Central memory CD4-positive, alpha-beta T cell (primary cell): ENCODE results near the gene FMNL3.

Source experiments
- DNase-seq: peaks from one replicate; pipeline ENCODE4 v3.0.0; 2022

The FMNL3 gene

GRCh38 chr12:49674318-49674981 lies 32.8 kb downstream of the FMNL3 start:
- no peak for DNase-seq

DNA sequence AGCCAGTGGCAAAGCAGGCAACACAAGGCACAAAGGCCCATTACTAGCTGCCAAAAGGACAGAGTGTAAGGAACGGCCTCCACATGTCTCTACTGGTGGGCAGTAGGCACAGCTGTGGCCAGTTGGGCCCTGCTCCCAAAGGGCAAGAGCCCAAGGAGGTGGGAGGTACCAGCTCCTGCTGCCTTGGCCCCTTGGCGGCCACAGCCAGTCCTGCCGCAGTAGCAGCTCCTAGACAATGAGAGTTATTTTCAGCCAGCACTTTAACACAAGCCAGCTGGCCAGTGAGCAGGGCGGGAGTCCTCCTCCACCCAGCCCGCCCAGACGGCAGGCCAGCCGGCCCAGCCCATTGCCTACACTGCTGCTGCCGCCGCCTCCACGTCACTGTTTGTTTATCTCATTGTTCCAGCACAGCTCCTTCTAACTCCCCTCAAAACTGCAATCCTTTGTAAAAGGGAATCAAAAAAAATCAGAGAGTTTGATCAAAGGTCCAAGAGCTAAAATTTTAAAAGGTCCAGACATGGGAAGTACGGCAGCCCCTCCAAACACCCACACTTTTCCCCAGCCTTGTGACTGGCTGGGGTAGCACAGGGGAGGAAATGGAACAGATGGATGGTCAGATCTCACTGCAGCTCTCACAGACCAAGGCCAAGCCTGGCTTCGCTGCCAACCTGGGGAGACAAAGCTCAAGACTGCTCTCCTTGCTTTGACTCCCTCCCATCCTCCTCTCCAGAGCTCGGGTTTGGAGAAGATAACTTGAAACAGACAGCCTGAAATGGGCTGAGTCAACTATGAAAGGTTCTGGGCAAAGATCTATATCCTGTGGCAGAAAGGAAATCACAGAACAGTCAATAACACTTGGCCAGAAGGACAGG lies 33.5 kb downstream of the FMNL3 start:
- peak; percentile 10 for DNase-seq

- no peak for DNase-seq
Observed at GRCh38 chr12:49672301-49673217, 34.6 kb downstream of the FMNL3 start.

DNA sequence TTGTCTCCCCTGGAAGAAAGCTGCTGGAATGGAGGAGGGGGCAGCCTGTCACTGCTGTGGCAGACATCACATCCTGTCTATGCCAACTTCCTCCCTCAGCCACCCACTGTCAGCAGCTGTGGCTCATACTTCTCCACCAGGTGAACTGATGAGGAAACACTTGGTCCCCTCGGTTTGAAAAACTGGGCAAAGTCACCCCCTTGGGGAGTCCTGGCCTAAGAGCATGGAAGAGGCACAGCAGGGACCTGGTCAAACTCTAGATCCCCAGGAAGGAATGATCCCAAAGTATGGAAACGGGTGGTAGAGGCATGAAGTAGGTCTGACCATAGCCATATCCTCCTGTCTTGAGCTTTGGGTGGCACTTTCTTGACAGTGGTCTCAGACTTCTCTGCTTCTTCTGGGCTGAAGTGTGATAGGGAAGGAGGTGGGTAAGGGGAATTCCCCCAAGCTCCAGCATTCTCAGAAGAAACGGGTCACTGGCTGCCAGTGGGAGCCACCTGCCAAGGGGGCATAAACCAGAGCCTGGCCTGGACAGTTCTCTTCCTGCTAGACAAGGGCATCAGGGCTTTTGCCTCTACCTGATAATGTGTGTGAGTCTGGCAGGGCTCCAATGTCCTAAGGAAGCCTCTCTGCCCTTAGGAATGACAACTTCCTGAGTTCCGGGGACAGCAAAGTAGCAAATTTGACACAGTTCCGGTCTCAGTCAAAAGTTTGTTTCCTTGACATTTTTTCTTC lies 36.0 kb downstream of the FMNL3 start:
- peak; percentile 74 for DNase-seq

DNA sequence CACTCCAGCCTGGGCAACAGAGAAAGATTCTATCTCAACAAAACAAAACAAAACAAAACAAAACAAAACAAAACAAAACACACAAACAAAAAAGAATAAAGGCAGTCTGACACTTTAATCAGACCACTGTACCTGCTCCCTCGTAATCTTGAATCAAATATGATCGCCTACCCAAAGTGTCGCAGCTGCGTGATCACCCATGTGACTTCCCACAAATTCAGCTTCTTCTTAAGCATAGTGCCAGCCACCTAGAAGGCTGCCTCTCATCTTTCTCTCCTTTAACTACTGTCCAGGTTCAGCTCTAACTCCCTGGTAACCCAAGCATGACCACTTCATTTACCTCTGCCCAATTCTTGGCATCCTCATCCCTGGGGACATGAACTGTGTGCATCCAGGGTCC lies 37.4 kb downstream of the FMNL3 start:
- no peak for DNase-seq

- DNase-seq = no peak
Observed at GRCh38 chr12:49667325-49668090, 39.7 kb downstream of the FMNL3 start.

- DNase-seq = no peak
Observed at GRCh38 chr12:49666176-49666575, 41.0 kb downstream of the FMNL3 start.

- no peak for DNase-seq
Observed at GRCh38 chr12:49665384-49665783, 41.8 kb downstream of the FMNL3 start.

DNA sequence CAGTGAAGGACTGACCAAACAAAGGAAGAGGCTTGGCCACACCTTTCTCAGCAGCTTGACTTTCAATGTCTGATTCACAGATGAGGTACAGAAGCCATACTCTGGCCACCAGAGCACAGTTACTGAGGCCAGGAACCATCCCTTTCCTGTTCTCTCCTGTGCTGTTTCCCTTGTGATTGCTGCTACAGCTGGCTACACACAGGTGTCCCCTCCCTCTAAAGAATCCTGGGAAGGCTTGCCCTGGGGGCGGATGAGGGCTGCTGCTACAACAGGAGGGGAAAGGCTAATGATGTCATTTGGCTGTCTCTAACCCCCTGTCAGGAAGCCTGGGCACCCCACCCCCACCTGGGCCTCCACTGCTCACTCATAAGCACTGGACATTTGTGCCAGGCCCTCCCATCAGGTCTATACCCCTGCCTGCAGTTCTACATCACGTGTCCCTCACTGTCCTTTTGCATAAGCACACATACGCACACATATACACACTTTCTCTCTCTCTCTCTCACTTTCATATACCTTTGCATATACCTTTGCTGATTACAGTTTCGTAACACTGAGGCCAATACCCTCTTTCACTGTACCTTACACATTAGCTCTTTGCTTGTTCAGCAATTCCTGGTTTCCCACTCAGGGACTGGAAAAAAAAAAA lies 42.5 kb downstream of the FMNL3 start:
- no peak for DNase-seq

GRCh38 chr12:49664167-49664566 lies 43.0 kb downstream of the FMNL3 start:
- DNase-seq = no peak

GRCh38 chr12:49662998-49663843 lies 44.0 kb downstream of the FMNL3 start:
- peak; percentile 84 for DNase-seq

DNA sequence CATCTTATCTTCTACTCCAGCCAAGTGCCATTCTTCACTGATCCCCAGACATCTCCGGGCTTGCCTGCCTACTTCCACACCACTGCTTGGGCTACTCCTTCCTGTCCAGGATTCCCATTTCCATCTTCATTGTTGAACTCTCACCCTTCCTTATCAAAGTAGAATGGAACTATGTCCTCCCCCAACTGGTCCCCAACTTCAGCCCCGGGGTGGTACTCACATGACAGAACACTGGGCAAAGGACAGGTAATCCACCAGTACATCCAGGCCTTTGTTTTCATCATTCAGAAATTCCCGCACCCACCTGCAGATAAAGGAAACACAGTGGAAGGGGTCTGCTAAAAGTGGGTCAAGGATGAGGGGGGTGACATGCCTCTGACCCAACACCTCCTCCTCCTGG lies 45.5 kb downstream of the FMNL3 start:
- DNase-seq = no peak

DNA sequence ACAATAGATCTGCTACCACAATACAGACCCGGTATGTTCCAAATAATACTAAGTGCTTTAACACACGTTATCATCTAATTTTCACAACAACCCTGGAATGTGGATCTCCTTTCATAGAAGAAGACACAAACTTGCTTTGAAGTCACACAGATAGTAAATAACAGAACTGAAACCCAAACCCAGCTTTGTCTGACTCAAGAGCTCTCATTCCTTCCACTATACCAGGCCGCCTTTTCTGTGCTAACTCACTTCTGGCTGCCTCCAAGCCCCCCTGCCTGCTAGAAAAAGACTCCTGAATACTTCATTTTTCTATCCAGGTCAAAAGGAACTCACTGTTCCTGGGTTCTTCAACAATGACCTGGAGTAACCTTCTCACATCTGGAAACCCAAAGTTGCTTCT lies 46.0 kb downstream of the FMNL3 start:
- DNase-seq = no peak

DNA sequence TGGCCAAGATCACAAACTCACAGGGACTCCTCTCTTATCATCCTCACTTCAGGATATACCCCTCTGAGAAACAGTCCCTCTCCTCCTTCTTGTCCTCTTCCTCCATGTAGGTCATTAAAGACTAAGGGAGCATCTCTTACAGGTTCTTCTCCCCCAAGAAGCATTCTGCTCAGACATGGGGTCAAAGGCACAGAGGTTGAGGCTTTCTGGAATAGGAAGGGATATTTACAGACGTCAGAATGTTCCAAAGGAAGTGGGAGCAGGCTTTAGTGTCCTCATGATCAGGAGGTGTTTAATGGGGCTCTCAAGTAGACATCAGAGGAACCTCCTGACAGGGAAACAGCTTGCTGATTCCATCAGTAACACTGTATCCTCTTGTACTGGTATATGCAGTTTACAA lies 47.5 kb downstream of the FMNL3 start:
- no peak for DNase-seq

- no peak for DNase-seq
Observed at GRCh38 chr12:49658276-49658675, 48.9 kb downstream of the FMNL3 start.

GRCh38 chr12:49655595-49656236 lies 51.5 kb downstream of the FMNL3 start:
- no peak for DNase-seq

DNA sequence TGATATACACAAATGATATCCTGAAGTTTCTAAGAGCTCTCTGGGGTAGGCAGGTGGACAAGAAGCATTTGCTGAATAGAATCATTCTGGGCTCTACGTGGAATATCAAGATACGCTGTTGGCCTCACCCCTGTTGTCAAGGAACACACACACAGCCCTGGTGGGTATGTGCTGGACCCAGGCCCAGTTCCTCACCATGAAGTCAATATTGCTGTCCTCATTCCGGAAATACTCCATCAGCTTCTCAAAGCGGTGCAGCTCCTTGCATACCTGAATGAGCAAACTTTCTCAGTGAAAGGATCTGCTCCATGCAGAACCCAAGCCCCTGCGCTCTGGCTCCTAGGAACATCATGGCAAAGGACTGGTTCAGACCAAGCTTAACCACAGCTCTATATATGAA lies 52.5 kb downstream of the FMNL3 start:
- DNase-seq = no peak

- DNase-seq = no peak
Observed at GRCh38 chr12:49652921-49653520, 54.2 kb downstream of the FMNL3 start.

GRCh38 chr12:49651855-49652254 lies 55.4 kb downstream of the FMNL3 start:
- no peak for DNase-seq
